Measurements from ENCODE around the gene ATP2C1.

ATP2C1 gene

DNA sequence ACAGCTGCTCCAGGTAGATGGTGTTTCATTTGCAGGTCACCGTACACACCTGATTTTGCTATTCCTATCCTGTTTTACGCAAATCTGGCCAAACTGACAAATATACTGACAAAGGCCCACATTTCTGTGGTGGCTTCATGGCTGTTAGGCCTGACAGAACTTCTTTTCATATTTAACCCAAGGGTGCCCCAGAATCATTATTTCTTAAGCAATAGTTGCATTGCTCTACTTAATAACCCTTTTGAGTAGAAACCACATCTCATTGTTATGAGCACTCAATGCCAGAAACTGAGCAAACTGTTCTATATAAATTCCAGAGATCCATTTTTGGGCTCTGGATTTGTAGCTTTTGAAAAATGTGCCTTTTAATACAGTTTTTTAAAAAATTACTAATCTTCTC lies 113.4 kb downstream of the ATP2C1 start:
- TF ChIP-seq TAF1 (IDR thresholded peaks at IDR 0.05; ENCODE audit: borderline replicate concordance, insufficient read depth, low read length) (no peak), SIN3A (IDR thresholded peaks at IDR 0.05; ENCODE audit: borderline replicate concordance, insufficient read depth, low read length) (no peak), POLR2AphosphoS5 (IDR thresholded peaks at IDR 0.05; ENCODE audit: low read depth, low read length) (no peak), FOXP2 (optimal IDR thresholded peaks at IDR 0.05; ENCODE audit: borderline replicate concordance, extremely low read depth, extremely low read length, insufficient read depth) (no peak)
- TF ChIP-seq, protein P1, sequence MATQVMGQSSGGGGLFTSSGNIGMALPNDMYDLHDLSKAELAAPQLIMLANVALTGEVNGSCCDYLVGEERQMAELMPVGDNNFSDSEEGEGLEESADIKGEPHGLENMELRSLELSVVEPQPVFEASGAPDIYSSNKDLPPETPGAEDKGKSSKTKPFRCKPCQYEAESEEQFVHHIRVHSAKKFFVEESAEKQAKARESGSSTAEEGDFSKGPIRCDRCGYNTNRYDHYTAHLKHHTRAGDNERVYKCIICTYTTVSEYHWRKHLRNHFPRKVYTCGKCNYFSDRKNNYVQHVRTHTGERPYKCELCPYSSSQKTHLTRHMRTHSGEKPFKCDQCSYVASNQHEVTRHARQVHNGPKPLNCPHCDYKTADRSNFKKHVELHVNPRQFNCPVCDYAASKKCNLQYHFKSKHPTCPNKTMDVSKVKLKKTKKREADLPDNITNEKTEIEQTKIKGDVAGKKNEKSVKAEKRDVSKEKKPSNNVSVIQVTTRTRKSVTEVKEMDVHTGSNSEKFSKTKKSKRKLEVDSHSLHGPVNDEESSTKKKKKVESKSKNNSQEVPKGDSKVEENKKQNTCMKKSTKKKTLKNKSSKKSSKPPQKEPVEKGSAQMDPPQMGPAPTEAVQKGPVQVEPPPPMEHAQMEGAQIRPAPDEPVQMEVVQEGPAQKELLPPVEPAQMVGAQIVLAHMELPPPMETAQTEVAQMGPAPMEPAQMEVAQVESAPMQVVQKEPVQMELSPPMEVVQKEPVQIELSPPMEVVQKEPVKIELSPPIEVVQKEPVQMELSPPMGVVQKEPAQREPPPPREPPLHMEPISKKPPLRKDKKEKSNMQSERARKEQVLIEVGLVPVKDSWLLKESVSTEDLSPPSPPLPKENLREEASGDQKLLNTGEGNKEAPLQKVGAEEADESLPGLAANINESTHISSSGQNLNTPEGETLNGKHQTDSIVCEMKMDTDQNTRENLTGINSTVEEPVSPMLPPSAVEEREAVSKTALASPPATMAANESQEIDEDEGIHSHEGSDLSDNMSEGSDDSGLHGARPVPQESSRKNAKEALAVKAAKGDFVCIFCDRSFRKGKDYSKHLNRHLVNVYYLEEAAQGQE (IDR thresholded peaks at IDR 0.05; ENCODE audit: insufficient read depth in 1 of 2, low read depth in 2 of 2, low read length in 2 of 2), result no peak

DNA sequence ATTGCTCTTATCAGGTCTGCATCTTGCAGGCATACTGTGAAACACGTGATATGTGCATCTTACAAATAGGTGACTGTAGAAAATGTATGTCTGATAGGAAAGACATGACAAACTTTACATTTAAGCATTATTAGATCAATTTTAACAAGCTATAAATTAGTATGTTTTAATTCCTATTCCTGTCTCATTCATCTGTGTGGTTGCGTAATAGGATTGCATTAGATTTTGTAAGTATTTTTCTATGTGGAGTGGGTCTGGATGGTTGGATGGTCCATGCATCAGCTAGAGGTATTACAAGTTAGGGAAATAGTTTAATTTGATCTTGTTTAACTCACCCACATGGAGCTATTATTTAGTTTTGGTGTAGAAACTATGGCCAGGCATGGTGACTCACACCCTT lies 113.9 kb downstream of the ATP2C1 start:
- no peak for TF ChIP-seq POLR2AphosphoS5 (IDR thresholded peaks at IDR 0.05; ENCODE audit: low read depth, low read length)
- TF ChIP-seq, protein P1 (IDR thresholded peaks at IDR 0.05; ENCODE audit: insufficient read depth in 1 of 2, low read depth in 2 of 2, low read length in 2 of 2), result no peak
- no peak for TF ChIP-seq SIN3A (IDR thresholded peaks at IDR 0.05; ENCODE audit: borderline replicate concordance, insufficient read depth, low read length)

- TF ChIP-seq FOXP2 (optimal IDR thresholded peaks at IDR 0.05; ENCODE audit: borderline replicate concordance, extremely low read depth, extremely low read length, insufficient read depth) (no peak), SIN3A (IDR thresholded peaks at IDR 0.05; ENCODE audit: borderline replicate concordance, insufficient read depth, low read length) (no peak), POLR2AphosphoS5 (IDR thresholded peaks at IDR 0.05; ENCODE audit: low read depth, low read length) (no peak), TAF1 (IDR thresholded peaks at IDR 0.05; ENCODE audit: borderline replicate concordance, insufficient read depth, low read length) (no peak)
- TF ChIP-seq, protein P1 (IDR thresholded peaks at IDR 0.05; ENCODE audit: insufficient read depth in 1 of 2, low read depth in 2 of 2, low read length in 2 of 2), result no peak
Measured at GRCh38 chr3:131008326-131008725, 114.4 kb downstream of the ATP2C1 start.

- no peak for TF ChIP-seq TAF1 (IDR thresholded peaks at IDR 0.05; ENCODE audit: borderline replicate concordance, insufficient read depth, low read length)
- TF ChIP-seq FOXP2 (optimal IDR thresholded peaks at IDR 0.05; ENCODE audit: borderline replicate concordance, extremely low read depth, extremely low read length, insufficient read depth), result no peak
Measured at GRCh38 chr3:131009698-131010097, 115.8 kb downstream of the ATP2C1 start.

DNA sequence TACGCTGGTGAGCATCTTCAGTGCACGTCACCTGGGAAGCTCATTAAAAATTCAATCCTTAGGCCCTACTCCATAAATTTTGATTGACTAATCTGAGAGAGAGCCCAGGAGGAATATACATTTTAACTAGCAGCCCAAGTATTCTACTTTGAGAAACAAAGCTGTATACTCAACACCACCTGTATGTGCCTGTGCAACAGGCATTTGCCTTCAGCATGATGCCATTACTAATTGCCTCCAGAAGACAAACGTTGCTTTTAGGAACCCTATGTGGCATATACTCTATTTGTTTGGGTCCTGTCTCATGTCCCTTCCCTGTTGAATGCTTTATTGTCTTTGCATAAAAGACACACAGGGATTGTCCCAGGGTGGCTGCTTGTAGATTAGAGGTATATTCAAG lies 125.1 kb downstream of the ATP2C1 start:
- TF ChIP-seq POLR2AphosphoS5 (IDR thresholded peaks at IDR 0.05; ENCODE audit: low read depth, low read length) (no peak), SIN3A (IDR thresholded peaks at IDR 0.05; ENCODE audit: borderline replicate concordance, insufficient read depth, low read length) (no peak), FOXP2 (optimal IDR thresholded peaks at IDR 0.05; ENCODE audit: borderline replicate concordance, extremely low read depth, extremely low read length, insufficient read depth) (no peak), TAF1 (IDR thresholded peaks at IDR 0.05; ENCODE audit: borderline replicate concordance, insufficient read depth, low read length) (no peak)
- TF ChIP-seq, protein P1 (IDR thresholded peaks at IDR 0.05; ENCODE audit: insufficient read depth in 1 of 2, low read depth in 2 of 2, low read length in 2 of 2), result no peak

Data from PFSK-1 (cell line).